Activated CD4-positive, alpha-beta T cell treated with anti-CD3 and anti-CD28 coated beads for 36 hours (primary cell): ENCODE measurements around the gene MED15. TPM values are rescaled to one million over a fixed set of nuclear protein-coding genes. Genes with fewer than 3 reads are reported as not detected.
"Not testable (repeated sequence)": the region's sequence is repeated elsewhere in the genome, so short reads cannot be mapped to it uniquely, and the experiment has no call there.

ENCODE experiments used
- ATAC-seq: fragments of 200-7000 bp; cut with Tn5 transposase; one replicate; pipeline ENCODE4 v1.10.0; 2021; ENCODE audit warnings: mild to moderate bottlenecking, moderate library complexity
- CTCF ChIA-PET: fragments of 350-600 bp; sonication (Branson Sonifier 250); formaldehyde crosslinking; loops from one replicate; lab custom pipeline; 2021; ENCODE audit warnings: antibody characterized with exemption; lab: Charles Lee
- POLR2A ChIA-PET: fragments of 350-600 bp; sonication (Branson Sonifier 250); formaldehyde crosslinking; loops from one replicate; lab custom pipeline; 2021; ENCODE audit warnings: antibody characterized with exemption, inconsistent platforms; lab: Charles Lee
- DNase-seq: peaks from one replicate; pipeline ENCODE4 v3.0.0-alpha.2; 2020
- H3K27ac Mint-ChIP-seq: one replicate; pipeline ENCODE4 v1.8.0; 2021; ENCODE audit warnings: mixed read lengths
- H3K27me3 Mint-ChIP-seq: one replicate; pipeline ENCODE4 v1.8.0; 2021; ENCODE audit warnings: mixed read lengths
- H3K36me3 Mint-ChIP-seq: one replicate; pipeline ENCODE4 v1.8.0; 2021; ENCODE audit warnings: low read depth, mixed read lengths
- H3K4me1 Mint-ChIP-seq: one replicate; pipeline ENCODE4 v1.8.0; 2021; ENCODE audit warnings: mixed read lengths
- H3K4me3 Mint-ChIP-seq: one replicate; pipeline ENCODE4 v1.8.0; 2021; ENCODE audit warnings: mild to moderate bottlenecking, moderate library complexity, mixed read lengths
- H3K9me3 Mint-ChIP-seq: one replicate; pipeline ENCODE4 v1.8.0; 2021; ENCODE audit warnings: low read depth, mixed read lengths
- intact Hi-C, 2 experiments: fragments of 100-400 bp; cut with DNase I in 1 of 2; cut with micrococcal nuclease in 1 of 2; formaldehyde crosslinking; loops; one replicate each; pipeline versions ENCODE4 v1.14.2 to v1.15.1; 2022 to 2024; cut with DNase I, micrococcal nuclease
- total RNA-seq, 2 experiments: library from RNA; stranded (reverse); gene quantifications; one replicate each; pipeline ENCODE4 v1.2.3, GENCODE V29; 2021

The MED15 gene
- total RNA-seq, 2 experiments from 2014 or later = 84.4 to 107 TPM

GRCh38 chr22:20545318-20545634 is 37.9 kb downstream of the MED15 start:
- ATAC-seq, DNase-seq, H3K4me3 Mint-ChIP-seq, intact Hi-C loops, H3K9me3 Mint-ChIP-seq, POLR2A ChIA-PET, H3K27me3 Mint-ChIP-seq, CTCF ChIA-PET: not testable (repeated sequence)
- Mint-ChIP-seq H3K27ac (peak overlapping the region; percentile 53), H3K36me3 (peaks cover 39% of the 10 kb centered on the region), H3K4me1 (peaks cover 68% of the 10 kb centered on the region)

GRCh38 chr22:20545681-20546521 is 38.5 kb downstream of the MED15 start:
- H3K27ac Mint-ChIP-seq = peak overlapping the region; percentile 53
- POLR2A ChIA-PET = no interaction called here

GRCh38 chr22:20546541-20546950 is 39.1 kb downstream of the MED15 start:
- DNase-seq (no peak), ATAC-seq (no peak)
- intact Hi-C loops = no loop called here
- H3K27ac Mint-ChIP-seq = peak overlapping the region; percentile 49
- no peaks in the 10 kb centered on the region for H3K27me3 Mint-ChIP-seq
- no peak overlapping the region for H3K4me3 Mint-ChIP-seq
- no peaks in the 10 kb centered on the region for H3K9me3 Mint-ChIP-seq
- ChIA-PET CTCF (interaction anchor here (0.7 to 12.2 kb wide), 2 partner anchors 20 to 248 kb away, joined by 3 to 185 read pairs; no protein-coding TSS in a partner anchor), POLR2A (interaction anchor here (0.7 kb wide), 1 partner anchor 34 kb away, joined by 5 read pairs; no protein-coding TSS in a partner anchor)
- peaks cover 81% of the 10 kb centered on the region for H3K4me1 Mint-ChIP-seq
- peaks cover 37% of the 10 kb centered on the region for H3K36me3 Mint-ChIP-seq

More at GRCh38 chr22:20545681-20546521, 38.5 kb downstream of the MED15 start:
- Mint-ChIP-seq H3K4me1 (peaks cover 74% of the 10 kb centered on the region), H3K4me3 (no peak overlapping the region), H3K27me3 (no peaks in the 10 kb centered on the region), H3K36me3 (peaks cover 34% of the 10 kb centered on the region), H3K9me3 (no peaks in the 10 kb centered on the region)
- intact Hi-C loops = no loop called here
- ATAC-seq (no peak), DNase-seq (no peak)
- CTCF ChIA-PET = interaction anchor here (0.7 to 12.2 kb wide), 2 partner anchors 21 to 247 kb away, joined by 3 to 185 read pairs; no protein-coding TSS in a partner anchor

- ChIA-PET CTCF (interaction anchor here (0.6 to 12.2 kb wide), 2 partner anchors 20 to 62 kb away, joined by 3 to 185 read pairs; no protein-coding TSS in a partner anchor), POLR2A (interaction anchor here (0.7 kb wide), 1 partner anchor 35 kb away, joined by 5 read pairs; no protein-coding TSS in a partner anchor)
- H3K36me3 Mint-ChIP-seq = peaks cover 37% of the 10 kb centered on the region
- H3K4me1 Mint-ChIP-seq = peaks cover 86% of the 10 kb centered on the region
- no peaks in the 10 kb centered on the region for H3K27me3 Mint-ChIP-seq
- no peak for DNase-seq
- no peak overlapping the region for H3K27ac Mint-ChIP-seq
- intact Hi-C loops = no loop called here
- ATAC-seq = no peak
- H3K9me3 Mint-ChIP-seq = no peaks in the 10 kb centered on the region
- H3K4me3 Mint-ChIP-seq = no peak overlapping the region
These were observed 39.6 kb downstream of the MED15 start for GRCh38 chr22:20547029-20547428.

- CTCF ChIA-PET = interaction anchor here (1.1 to 12.2 kb wide), 2 partner anchors 11 to 18 kb away, joined by 3 to 185 read pairs; no protein-coding TSS in a partner anchor
- peak overlapping the region; percentile 21 for H3K4me3 Mint-ChIP-seq
- intact Hi-C loops = no loop called here
- ATAC-seq (no peak), DNase-seq (no peak)
- no peaks in the 10 kb centered on the region for H3K9me3 Mint-ChIP-seq
- POLR2A ChIA-PET = interaction anchor here (1.0 kb wide), 1 partner anchor 42 kb away, joined by 4 read pairs; the partner anchor contains the start of gene MED15
- H3K27ac Mint-ChIP-seq = peak overlapping the region; percentile 99
- no peaks in the 10 kb centered on the region for H3K27me3 Mint-ChIP-seq
- peaks cover 40% of the 10 kb centered on the region for H3K36me3 Mint-ChIP-seq
- peaks cover 91% of the 10 kb centered on the region for H3K4me1 Mint-ChIP-seq
These were observed 41.4 kb downstream of the MED15 start for GRCh38 chr22:20548806-20549205.

- ChIA-PET CTCF (interaction anchor here (0.5 to 12.2 kb wide), 4 partner anchors 11 to 77 kb away, joined by 3 to 185 read pairs (median 3); no protein-coding TSS in a partner anchor), POLR2A (interaction anchor here (1.0 kb wide), 1 partner anchor 42 kb away, joined by 4 read pairs; the partner anchor contains the start of gene MED15)
- Mint-ChIP-seq H3K4me3 (peak overlapping the region; percentile 60), H3K4me1 (peaks cover 91% of the 10 kb centered on the region), H3K36me3 (peaks cover 38% of the 10 kb centered on the region), H3K27me3 (no peaks in the 10 kb centered on the region), H3K9me3 (no peaks in the 10 kb centered on the region), H3K27ac (peak overlapping the region; percentile 99)
- peak; percentile 67 for DNase-seq
- intact Hi-C loops = no loop called here
- no peak for ATAC-seq
These were observed 41.9 kb downstream of the MED15 start for GRCh38 chr22:20549232-20549841.

- H3K4me1 Mint-ChIP-seq = peaks cover 91% of the 10 kb centered on the region
- DNase-seq = no peak
- CTCF ChIA-PET = interaction anchor here (0.5 to 12.2 kb wide), 6 partner anchors 16 to 78 kb away, joined by 3 to 185 read pairs (median 3); partner anchors contain the start of gene MED15
- no peaks in the 10 kb centered on the region for H3K27me3 Mint-ChIP-seq
- H3K36me3 Mint-ChIP-seq = peaks cover 41% of the 10 kb centered on the region
- no peaks in the 10 kb centered on the region for H3K9me3 Mint-ChIP-seq
- H3K27ac Mint-ChIP-seq = peak overlapping the region; percentile 99
- intact Hi-C loops = loop anchor here in 1 of 2 experiments (2.0 kb wide), 1 partner anchor 41 kb away; no protein-coding TSS in a partner anchor
- POLR2A ChIA-PET = interaction anchor here (1.0 kb wide), 1 partner anchor 43 kb away, joined by 4 read pairs; the partner anchor contains the start of gene MED15
- peak overlapping the region; percentile 60 for H3K4me3 Mint-ChIP-seq
- no peak for ATAC-seq
These were observed 42.8 kb downstream of the MED15 start for GRCh38 chr22:20550057-20550817.

- H3K9me3 Mint-ChIP-seq = no peaks in the 10 kb centered on the region
- ATAC-seq (peak; percentile 85), DNase-seq (peak; percentile 79)
- intact Hi-C loops = loop anchor here (1.0 to 2.0 kb wide), 2 partner anchors 42 to 44 kb away; partner anchors contain the start of gene MED15 (in 1 of the 2)
- no peaks in the 10 kb centered on the region for H3K27me3 Mint-ChIP-seq
- ChIA-PET POLR2A (interaction anchor here (0.7 to 1.5 kb wide), 3 partner anchors 16 to 173 kb away, joined by 3 to 14 read pairs (median 3); partner anchors contain the start of gene MED15), CTCF (interaction anchor here (0.5 to 12.2 kb wide), 7 partner anchors 16 to 231 kb away, joined by 3 to 185 read pairs (median 4); partner anchors contain the start of genes DGCR6L and MED15)
- H3K36me3 Mint-ChIP-seq = peaks cover 45% of the 10 kb centered on the region
- H3K27ac Mint-ChIP-seq = peak overlapping the region; percentile 99
- peak overlapping the region; percentile 60 for H3K4me3 Mint-ChIP-seq
- peaks cover 92% of the 10 kb centered on the region for H3K4me1 Mint-ChIP-seq
These were observed 43.7 kb downstream of the MED15 start for GRCh38 chr22:20550851-20551744.

- H3K9me3 Mint-ChIP-seq = no peaks in the 10 kb centered on the region
- peak; percentile 82 for ATAC-seq
- intact Hi-C loops = loop anchor here (1.0 to 2.0 kb wide), 2 partner anchors 43 to 45 kb away; partner anchors contain the start of gene MED15 (in 1 of the 2)
- H3K27me3 Mint-ChIP-seq = no peaks in the 10 kb centered on the region
- POLR2A ChIA-PET = interaction anchor here (0.6 to 1.5 kb wide), 3 partner anchors 15 to 95 kb away, joined by 3 to 14 read pairs (median 3); partner anchors contain the start of gene MED15
- peak; percentile 78 for DNase-seq
- H3K4me3 Mint-ChIP-seq = peak overlapping the region; percentile 60
- peaks cover 53% of the 10 kb centered on the region for H3K36me3 Mint-ChIP-seq
- peaks cover 94% of the 10 kb centered on the region for H3K4me1 Mint-ChIP-seq
- H3K27ac Mint-ChIP-seq = peak overlapping the region; percentile 99
- CTCF ChIA-PET = interaction anchor here (0.7 to 12.2 kb wide), 5 partner anchors 13 to 55 kb away, joined by 3 to 185 read pairs (median 4); no protein-coding TSS in a partner anchor
These were observed 44.5 kb downstream of the MED15 start for GRCh38 chr22:20551805-20552442.
